ENCODE results near the gene FMNL3.
A peak's percentile ranks its signal among the peaks of the same experiment; 100 is the strongest.
"Not testable (repeated sequence)": the region's sequence is repeated elsewhere in the genome, so short reads cannot be mapped to it uniquely, and the experiment has no call there.

FMNL3 gene

GRCh38 chr12:49707128-49707811 lies at the start of gene FMNL3:
TSS of gene FMNL3 (minus strand) at chr12:49707405. CDS start at chr12:49707180, 225 bp downstream.
- DNase-seq, result peak; percentile 97

- no peak for DNase-seq
These were observed 43.8 kb upstream of the FMNL3 start for GRCh38 chr12:49750996-49751393.

- peak; percentile 78 for DNase-seq
These were observed 43.1 kb upstream of the FMNL3 start for GRCh38 chr12:49750027-49750995.

- no peak for DNase-seq
These were observed 41.6 kb upstream of the FMNL3 start for GRCh38 chr12:49748800-49749199.

GRCh38 chr12:49748306-49748705 lies 41.1 kb upstream of the FMNL3 start:
- no peak for DNase-seq

GRCh38 chr12:49744363-49744885 lies 37.2 kb upstream of the FMNL3 start:
- DNase-seq, result no peak

GRCh38 chr12:49741882-49742620 lies 34.8 kb upstream of the FMNL3 start:
- peak; percentile 77 for DNase-seq

GRCh38 chr12:49740930-49741881 lies 34.0 kb upstream of the FMNL3 start, which contains the start of gene TMBIM6:
TSS of gene TMBIM6 (plus strand) at chr12:49741557. CDS start at chr12:49752494, 10,937 bp downstream.
- peak; percentile 100 for DNase-seq

- DNase-seq, result not testable (repeated sequence)
These were observed 33.1 kb upstream of the FMNL3 start for GRCh38 chr12:49740277-49740676.

GRCh38 chr12:49738721-49739120 lies 31.5 kb upstream of the FMNL3 start:
- not testable (repeated sequence) for DNase-seq

GRCh38 chr12:49734900-49735299 lies 27.7 kb upstream of the FMNL3 start:
- DNase-seq, result not testable (repeated sequence)

GRCh38 chr12:49733219-49734017 lies 26.2 kb upstream of the FMNL3 start:
- no peak for DNase-seq

GRCh38 chr12:49730568-49731101 lies 23.4 kb upstream of the FMNL3 start:
- no peak for DNase-seq

GRCh38 chr12:49730050-49730449 lies 22.8 kb upstream of the FMNL3 start:
- no peak for DNase-seq

GRCh38 chr12:49728446-49728845 lies 21.2 kb upstream of the FMNL3 start:
- no peak for DNase-seq

GRCh38 chr12:49721355-49721754 lies 14.2 kb upstream of the FMNL3 start:
- DNase-seq, result not testable (repeated sequence)

- DNase-seq, result no peak
These were observed 13.0 kb upstream of the FMNL3 start for GRCh38 chr12:49720214-49720613.

GRCh38 chr12:49717800-49718199 lies 10.6 kb upstream of the FMNL3 start:
- DNase-seq, result not testable (repeated sequence)

GRCh38 chr12:49716553-49716952 lies 9.3 kb upstream of the FMNL3 start:
- no peak for DNase-seq

- not testable (repeated sequence) for DNase-seq
These were observed 6.7 kb upstream of the FMNL3 start for GRCh38 chr12:49713952-49714351.

Data from fibroblast of skin of right quadriceps (primary cell).